HTERT RPE-1 (cell line): ENCODE results near the gene ANKLE1.
"Not testable (repeated sequence)": the region's sequence is repeated elsewhere in the genome, so short reads cannot be mapped to it uniquely, and the experiment has no call there.

ENCODE experiments used
- in situ Hi-C: fragments of 300-500 bp; cut with MboI; formaldehyde crosslinking; loops from 4 replicates; pipeline ENCODE4 v1.14.3; 2020; ENCODE audit warnings: low sequenced_read_pairs

Gene ANKLE1

GRCh38 chr19:17283504-17283996, 1.8 kb downstream of the ANKLE1 start:
- in situ Hi-C loops: no loop called here

GRCh38 chr19:17285415-17286135, 3.9 kb downstream of the ANKLE1 start:
- in situ Hi-C loops: no loop called here

GRCh38 chr19:17286263-17286662, 4.6 kb downstream of the ANKLE1 start:
- in situ Hi-C loops: no loop called here

- in situ Hi-C loops: no loop called here
Measured at GRCh38 chr19:17286752-17287151, 5.1 kb downstream of the ANKLE1 start.

- in situ Hi-C loops: no loop called here
Measured at GRCh38 chr19:17289489-17289888, 7.8 kb downstream of the ANKLE1 start.

- in situ Hi-C loops: no loop called here
Measured at GRCh38 chr19:17292301-17293074, 10.8 kb downstream of the ANKLE1 start.

GRCh38 chr19:17293605-17294004, 11.9 kb downstream of the ANKLE1 start:
- in situ Hi-C loops: no loop called here

- in situ Hi-C loops: no loop called here
Measured at GRCh38 chr19:17294051-17294891, 12.6 kb downstream of the ANKLE1 start.

GRCh38 chr19:17295551-17295950, 13.8 kb downstream of the ANKLE1 start:
- in situ Hi-C loops: not testable (repeated sequence)

- in situ Hi-C loops: no loop called here
Measured at GRCh38 chr19:17296273-17296672, 14.6 kb downstream of the ANKLE1 start.

- in situ Hi-C loops: no loop called here
Measured at GRCh38 chr19:17296976-17297375, 15.3 kb downstream of the ANKLE1 start.

- in situ Hi-C loops: no loop called here
Measured at GRCh38 chr19:17300992-17301619, 19.4 kb downstream of the ANKLE1 start.

GRCh38 chr19:17302391-17303166, 20.9 kb downstream of the ANKLE1 start:
- in situ Hi-C loops: no loop called here

- in situ Hi-C loops: no loop called here
Measured at GRCh38 chr19:17303167-17303939, 21.7 kb downstream of the ANKLE1 start, which contains the start of gene ABHD8. TSS of gene ABHD8 (minus strand) at chr19:17303425. CDS start at chr19:17301616, 1,809 bp downstream.

GRCh38 chr19:17303940-17304267, 22.2 kb downstream of the ANKLE1 start:
- in situ Hi-C loops: no loop called here

GRCh38 chr19:17304386-17305215, 22.9 kb downstream of the ANKLE1 start:
- in situ Hi-C loops: no loop called here

- in situ Hi-C loops: no loop called here
Measured at GRCh38 chr19:17305216-17305516, 23.5 kb downstream of the ANKLE1 start.

- in situ Hi-C loops: no loop called here
Measured at GRCh38 chr19:17305517-17306284, 24.0 kb downstream of the ANKLE1 start, which contains the start of gene MRPL34. TSS of gene MRPL34 (plus strand) at chr19:17305872. CDS start at chr19:17305893, 21 bp downstream.
